Neural progenitor cell (in vitro differentiated cells): Measurements from ENCODE around the gene CD276.

Experiments
- EZH2 ChIP-seq: fragments of 200-600 bp; sonication (generic); IDR thresholded peaks from 2 replicates; pipeline ENCODE4 v1.6.1; 2017; ENCODE audit warnings: antibody characterized with exemption, mild to moderate bottlenecking, moderate library complexity
- TF ChIP-seq, protein P1 (sequence below): fragments of 200-600 bp; sonication (generic); IDR thresholded peaks from 2 replicates; pipeline ENCODE4 v1.5.1; 2017; ENCODE audit warnings: antibody characterized with exemption, mild to moderate bottlenecking

DNA sequence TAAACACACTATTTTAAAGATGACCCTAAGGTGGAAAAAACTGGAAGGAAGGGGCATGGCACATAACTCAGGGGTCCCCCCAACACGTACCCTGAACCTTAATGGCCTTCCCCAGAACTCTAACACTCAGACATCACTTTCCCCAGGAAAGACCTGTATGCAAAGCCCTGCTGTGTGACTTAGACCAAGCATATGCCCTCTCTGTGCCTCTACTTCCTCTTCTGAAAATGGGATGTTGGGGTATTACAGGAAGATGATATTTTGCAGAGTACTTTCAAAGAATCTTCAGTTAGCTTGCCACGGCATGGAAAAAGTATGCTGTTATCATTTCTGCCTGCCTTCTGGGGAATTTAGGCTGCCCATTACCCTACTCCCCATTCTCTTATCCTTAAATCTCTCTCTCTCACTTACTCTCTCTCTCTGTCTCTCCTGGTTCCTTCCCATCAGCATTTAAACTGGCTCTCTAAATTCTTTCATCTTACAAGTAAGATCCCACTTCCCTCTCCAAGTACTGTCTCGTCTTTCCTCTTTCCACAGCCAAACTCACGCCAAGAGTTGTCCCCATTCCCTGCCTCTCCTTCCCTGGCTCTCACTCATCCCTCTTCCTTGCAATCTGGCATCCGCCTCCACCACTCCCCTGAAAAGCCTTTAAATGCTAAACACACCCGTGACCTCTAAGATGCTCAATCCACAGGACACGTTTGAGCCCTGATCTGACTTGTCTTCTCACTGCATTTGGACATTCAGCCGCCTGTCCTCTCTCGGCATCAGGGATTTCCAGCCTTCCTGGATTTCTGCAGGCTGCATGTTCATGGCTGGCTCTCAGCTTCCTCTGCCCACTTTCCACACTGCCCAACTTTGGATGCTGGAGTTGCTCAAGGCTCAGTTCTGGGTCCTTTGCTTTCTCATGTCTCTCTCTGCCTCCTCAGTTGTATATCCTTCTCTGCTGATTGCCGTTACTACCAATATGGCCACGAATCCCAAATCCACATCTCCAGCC is 76.4 kb downstream of the CD276 start:
- TF ChIP-seq, protein P1, sequence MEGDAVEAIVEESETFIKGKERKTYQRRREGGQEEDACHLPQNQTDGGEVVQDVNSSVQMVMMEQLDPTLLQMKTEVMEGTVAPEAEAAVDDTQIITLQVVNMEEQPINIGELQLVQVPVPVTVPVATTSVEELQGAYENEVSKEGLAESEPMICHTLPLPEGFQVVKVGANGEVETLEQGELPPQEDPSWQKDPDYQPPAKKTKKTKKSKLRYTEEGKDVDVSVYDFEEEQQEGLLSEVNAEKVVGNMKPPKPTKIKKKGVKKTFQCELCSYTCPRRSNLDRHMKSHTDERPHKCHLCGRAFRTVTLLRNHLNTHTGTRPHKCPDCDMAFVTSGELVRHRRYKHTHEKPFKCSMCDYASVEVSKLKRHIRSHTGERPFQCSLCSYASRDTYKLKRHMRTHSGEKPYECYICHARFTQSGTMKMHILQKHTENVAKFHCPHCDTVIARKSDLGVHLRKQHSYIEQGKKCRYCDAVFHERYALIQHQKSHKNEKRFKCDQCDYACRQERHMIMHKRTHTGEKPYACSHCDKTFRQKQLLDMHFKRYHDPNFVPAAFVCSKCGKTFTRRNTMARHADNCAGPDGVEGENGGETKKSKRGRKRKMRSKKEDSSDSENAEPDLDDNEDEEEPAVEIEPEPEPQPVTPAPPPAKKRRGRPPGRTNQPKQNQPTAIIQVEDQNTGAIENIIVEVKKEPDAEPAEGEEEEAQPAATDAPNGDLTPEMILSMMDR, result no peak
- no peak for TF ChIP-seq EZH2
